GM18907 (cell line): ENCODE measurements around the gene CARF.
"Not testable (repeated sequence)": the region's sequence is repeated elsewhere in the genome, so short reads cannot be mapped to it uniquely, and the experiment has no call there.

Experiments
- ATAC-seq: cut with Tn5 transposase; IDR thresholded peaks from one replicate; pipeline ENCODE4 v1.9.1; 2021; ENCODE audit warnings: mild to moderate bottlenecking, moderate library complexity; ENCODE audit not compliant: unreplicated experiment

Gene CARF

DNA sequence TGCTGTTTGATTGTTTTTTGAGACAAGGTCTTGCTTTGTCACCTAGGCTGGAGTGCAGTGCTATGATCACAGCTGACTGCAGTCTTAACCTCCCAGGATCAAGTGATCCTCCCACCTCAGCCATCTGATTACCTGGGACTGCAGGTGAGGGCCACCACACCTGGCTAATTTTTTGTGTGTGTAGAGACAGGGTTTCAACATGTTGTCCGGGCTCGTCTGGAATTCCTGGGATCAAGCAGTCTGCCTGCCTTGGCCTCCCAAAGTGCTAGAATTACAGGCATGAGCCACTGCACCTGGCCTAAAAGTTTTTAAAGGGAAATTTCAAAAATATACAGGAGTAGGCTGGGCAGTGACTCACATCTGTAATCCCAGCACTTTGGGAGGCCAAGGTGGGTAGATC is 22.4 kb downstream of the CARF start:
- ATAC-seq: no peak

DNA sequence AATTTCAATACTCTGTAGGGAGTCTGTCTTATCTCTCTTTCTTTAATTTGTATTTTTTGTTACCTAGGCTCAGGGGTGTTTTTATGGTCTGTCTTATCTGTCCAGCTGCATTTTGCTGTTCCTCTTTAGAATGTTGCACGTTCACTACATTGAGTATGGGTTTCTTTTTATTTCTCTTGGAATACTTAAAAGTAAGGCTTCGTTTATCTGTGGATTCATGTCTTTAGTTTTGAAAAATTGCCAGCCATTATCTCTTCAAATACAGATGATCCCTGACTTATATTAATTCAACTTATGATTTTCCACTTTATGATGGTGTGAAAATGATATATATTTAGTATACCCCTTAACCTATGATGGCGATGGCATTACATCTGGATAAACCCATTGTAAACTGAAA is 26.9 kb downstream of the CARF start:
- no peak for ATAC-seq

DNA sequence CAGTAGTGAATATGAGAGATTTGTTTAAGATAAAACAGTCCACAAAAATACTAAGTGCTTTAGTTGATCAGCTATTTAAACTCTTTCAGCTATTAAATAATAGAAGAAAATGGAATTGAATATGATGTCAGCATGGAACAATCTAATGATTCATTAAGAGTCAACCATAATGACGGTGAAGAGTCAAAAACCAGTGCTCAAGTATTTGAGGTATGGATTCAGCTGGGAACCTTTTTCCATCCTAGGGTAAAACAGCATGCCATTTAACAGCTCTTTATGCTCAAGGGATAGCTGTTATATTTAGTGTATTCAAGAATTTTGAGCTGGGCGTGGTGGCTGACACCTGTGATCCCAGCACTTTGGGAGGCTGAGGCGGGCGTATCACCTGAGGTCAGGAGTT is 29.7 kb downstream of the CARF start:
- no peak for ATAC-seq

DNA sequence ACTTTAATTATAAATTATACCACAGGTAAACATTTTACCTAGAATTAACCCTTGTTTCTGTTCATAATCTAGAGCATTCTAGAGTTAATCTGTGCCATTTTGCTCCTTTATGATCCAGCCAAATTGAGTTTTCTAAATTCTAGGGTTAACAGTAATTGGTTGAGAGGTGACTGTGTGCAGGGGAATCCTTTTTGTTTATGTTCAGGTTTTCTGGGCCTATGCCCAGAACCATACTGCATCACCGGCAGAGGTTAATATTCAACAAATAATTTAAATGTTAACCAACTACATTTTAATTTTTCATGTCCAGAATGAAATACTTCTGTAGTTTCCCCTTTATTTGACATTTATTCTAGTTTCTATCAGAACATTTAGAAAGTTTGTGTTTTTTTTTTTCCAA is 32.3 kb downstream of the CARF start:
- ATAC-seq: no peak

GRCh38 chr2:202944816-202945215 is 32.7 kb downstream of the CARF start:
- ATAC-seq: no peak

DNA sequence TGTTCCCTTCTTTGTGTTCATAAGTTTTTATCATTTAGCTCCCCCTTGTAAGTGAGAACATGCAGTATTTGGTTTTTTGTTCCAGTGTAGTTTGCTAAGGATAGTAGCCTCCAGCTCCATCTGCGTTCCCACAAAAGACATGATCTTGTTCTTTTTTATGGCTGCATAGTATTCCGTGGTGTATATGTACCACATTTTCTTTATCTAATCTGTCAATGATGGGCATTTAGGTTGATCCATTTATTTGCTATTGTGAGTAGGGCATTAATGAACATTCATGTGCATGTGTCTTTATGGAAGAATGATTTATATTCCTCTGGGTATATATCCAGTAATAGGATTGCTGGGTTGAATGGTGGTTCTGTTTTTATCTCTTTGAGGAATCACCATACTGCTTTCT is 33.4 kb downstream of the CARF start:
- ATAC-seq: no peak

- ATAC-seq: not testable (repeated sequence)
Observed at GRCh38 chr2:202949333-202949732, 37.3 kb downstream of the CARF start.

GRCh38 chr2:202950592-202950991 is 38.5 kb downstream of the CARF start:
- ATAC-seq: no peak

- no peak for ATAC-seq
Observed at GRCh38 chr2:202960524-202960923, 48.4 kb downstream of the CARF start.

DNA sequence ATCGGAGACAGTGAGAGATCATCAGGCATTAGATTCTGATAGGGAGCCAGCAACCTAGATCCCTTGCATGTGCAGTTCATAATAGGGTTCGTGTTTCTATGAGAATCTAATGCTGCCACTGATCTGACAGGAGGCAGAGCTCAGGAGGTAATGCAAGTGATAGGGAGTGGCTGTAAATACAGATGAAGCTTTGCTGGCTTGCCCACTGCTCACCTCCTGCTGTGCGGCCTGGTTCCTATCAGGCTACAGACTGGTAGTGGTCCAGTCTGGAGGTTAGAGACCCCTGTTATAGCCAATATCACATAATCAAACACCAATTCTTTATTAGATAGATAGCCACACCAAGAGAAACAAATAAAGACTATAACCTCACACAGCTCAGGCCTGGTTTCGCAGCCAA is 51.6 kb downstream of the CARF start:
- ATAC-seq: no peak

- ATAC-seq: peak; percentile 92
Observed at GRCh38 chr2:202965810-202966460, 53.9 kb downstream of the CARF start.

- not testable (repeated sequence) for ATAC-seq
Observed at GRCh38 chr2:202969404-202969803, 57.3 kb downstream of the CARF start.

- ATAC-seq: no peak
Observed at GRCh38 chr2:202976809-202977208, 64.7 kb downstream of the CARF start.

DNA sequence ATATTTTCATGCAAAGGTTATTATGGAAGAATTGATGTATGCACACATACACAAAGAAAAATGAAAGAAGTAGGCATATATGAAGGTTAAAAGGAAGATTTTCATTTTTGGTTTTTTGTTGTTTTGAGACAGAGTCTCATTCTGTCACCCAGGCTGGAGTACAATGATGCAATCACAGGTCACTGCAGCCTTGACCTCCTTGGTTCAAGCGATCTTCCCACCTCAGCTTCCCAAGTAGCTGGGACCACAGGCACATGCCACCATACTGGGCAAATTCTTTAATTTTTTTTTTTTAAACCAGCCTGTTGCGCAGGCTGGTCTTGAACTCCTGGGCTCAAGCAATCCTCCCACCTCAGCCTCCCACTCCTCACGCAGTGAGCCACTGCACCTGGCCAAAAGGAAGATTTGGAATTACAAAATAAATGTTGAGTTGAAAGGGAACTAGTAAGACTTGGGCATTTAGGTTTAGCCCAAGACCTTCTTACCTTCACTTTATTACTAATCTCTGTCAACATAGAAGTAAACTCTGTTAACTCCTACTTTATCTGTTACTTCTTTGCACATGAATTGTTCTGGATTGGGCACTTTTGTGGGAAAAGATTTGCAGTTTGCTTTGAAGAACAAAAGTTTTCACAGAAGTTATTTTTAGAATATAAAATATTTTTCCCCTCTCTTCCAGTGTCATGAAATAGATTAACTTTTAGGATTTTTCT is 70.9 kb downstream of the CARF start:
- ATAC-seq: no peak

DNA sequence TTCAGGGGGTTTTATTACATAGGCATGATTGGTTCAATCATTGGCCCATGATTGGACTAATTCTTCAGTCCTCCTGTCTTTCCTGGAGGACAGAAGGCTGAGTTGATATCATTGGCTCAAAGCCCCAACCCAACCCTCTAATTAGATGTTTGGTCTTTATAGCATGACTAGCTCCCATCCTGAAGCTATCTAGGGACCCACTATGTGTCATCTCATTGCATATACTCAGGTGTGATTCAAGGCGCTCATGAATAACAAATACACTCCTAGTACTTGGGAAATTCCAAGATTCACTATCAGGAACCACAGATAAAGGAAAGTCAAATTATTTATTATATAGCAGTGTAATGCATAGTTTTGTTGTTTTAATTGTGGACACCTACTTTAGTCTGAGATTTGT is 77.7 kb downstream of the CARF start:
- no peak for ATAC-seq

- no peak for ATAC-seq
Observed at GRCh38 chr2:202990501-202990900, 78.4 kb downstream of the CARF start.

GRCh38 chr2:202997113-202997512 is 85.0 kb downstream of the CARF start:
- not testable (repeated sequence) for ATAC-seq

GRCh38 chr2:203002054-203002821 is 90.2 kb downstream of the CARF start:
- no peak for ATAC-seq

GRCh38 chr2:203003716-203004115 is 91.6 kb downstream of the CARF start:
- no peak for ATAC-seq

- peak; percentile 97 for ATAC-seq
Observed at GRCh38 chr2:203014456-203015199, 102.6 kb downstream of the CARF start, which contains the start of gene NBEAL1. Gene NBEAL1, plus strand, starts transcription at chr2:203014875. Its CDS starts 1,510 bp downstream, at chr2:203016385.

- no peak for ATAC-seq
Observed at GRCh38 chr2:203016716-203017115, 104.6 kb downstream of the CARF start.
